Measurements from ENCODE around the gene NCOA4.
A peak's percentile ranks its signal among the peaks of the same experiment; 100 is the strongest.
"Not testable (repeated sequence)": the region's sequence is repeated elsewhere in the genome, so short reads cannot be mapped to it uniquely, and the experiment has no call there.

Gene NCOA4

DNA sequence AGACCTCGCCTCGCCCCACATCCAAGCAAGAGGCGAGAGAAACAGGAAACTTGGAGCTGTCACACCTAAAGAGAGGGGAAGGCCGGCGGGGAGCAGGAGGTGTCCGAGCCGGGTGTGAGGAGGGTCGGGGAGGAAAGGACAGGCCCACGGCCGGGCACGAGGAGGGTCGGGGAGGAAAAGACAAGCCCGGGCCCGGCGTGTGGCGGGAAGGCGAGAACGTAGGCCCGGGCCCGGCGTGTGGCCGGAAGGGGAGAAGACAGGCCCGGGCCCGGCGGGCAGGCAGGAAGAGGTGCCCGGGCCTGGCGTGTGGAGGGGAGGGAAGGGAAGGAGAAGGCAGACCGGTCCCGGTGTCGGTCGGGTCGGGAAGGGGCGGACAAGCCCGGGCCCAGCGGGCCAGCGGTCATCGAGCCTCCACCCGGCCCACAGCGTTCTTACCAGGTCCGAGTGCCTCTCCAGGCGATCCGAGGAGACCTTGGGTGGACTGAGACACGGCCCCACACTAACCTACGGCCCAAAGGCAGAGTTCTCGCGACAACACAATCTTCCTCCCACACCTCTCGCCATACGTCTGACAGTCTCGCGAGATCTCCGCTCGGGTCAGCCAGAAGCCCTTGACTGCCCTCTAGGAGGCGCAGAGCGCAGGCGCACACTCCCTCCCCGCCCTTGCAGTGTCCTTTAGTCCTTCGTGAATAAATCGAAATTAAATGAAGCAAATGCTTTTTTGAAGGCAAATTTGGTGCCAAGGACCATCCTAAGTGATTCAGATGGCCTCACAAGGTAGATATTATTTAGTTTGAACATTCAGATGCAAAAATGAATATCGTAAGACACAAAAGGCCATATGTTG lies at the start of gene NCOA4:
Gene NCOA4, minus strand, starts transcription at position 533 of the 847 bp plus-strand sequence. CDS start 13,943 bp downstream, outside the sequence.
- peak; percentile 82 for DNase-seq (ENCODE audit: low read depth)

- DNase-seq (ENCODE audit: low read depth): no peak
Observed at GRCh38 chr10:46079831-46080585, 49.6 kb upstream of the NCOA4 start.

DNA sequence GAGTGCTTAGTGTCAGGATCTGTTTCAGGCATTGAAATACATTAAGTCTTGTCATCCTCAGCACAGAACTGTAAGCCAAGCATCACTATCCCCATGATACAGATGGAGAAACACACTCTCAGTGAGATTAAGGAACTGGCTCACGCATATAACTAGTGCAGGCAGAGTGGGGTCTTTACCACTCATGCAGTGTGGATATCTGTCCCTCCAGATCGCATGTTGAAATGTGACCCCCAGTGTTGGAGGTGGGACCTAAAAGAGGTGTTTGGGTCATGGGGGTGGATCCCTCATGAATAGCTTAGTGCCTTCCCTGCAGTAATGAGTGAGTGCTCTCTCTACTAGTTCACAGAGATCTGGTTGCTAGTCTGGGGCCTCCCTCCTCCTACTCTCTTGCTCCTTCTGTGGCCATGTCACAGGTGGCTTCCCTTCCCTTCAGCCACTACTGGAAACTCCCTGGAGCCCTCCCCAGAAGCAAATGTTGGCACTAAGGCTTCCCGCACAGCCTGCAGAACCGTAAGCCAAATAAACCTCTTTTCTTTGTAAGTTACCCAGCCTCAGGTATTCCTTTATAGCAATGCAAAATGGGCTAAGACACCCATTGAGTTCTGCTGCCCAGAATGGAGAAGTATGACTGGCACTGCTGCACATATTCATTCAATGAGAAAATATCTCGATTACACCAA lies 47.4 kb upstream of the NCOA4 start:
- DNase-seq (ENCODE audit: low read depth): no peak

DNA sequence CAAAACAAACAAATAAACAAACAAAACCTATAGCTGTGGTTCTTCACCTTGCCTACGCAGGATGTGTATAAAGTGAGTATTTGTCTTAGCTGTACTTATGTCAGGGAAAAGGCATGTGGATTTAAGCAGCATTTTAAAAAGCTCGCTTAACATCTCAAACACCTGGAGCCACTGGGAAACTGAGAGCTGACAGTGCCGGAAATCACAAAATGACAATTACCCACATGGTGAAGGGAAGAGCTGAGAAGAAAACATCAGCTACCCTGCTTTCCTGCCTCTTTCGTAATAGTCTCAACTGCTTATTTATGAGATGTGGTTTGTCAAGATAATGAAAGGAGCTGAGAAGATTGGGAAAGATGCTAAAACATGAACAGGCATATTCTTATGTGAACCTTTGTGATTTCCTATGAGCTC lies 46.7 kb upstream of the NCOA4 start:
- DNase-seq (ENCODE audit: low read depth): no peak

DNA sequence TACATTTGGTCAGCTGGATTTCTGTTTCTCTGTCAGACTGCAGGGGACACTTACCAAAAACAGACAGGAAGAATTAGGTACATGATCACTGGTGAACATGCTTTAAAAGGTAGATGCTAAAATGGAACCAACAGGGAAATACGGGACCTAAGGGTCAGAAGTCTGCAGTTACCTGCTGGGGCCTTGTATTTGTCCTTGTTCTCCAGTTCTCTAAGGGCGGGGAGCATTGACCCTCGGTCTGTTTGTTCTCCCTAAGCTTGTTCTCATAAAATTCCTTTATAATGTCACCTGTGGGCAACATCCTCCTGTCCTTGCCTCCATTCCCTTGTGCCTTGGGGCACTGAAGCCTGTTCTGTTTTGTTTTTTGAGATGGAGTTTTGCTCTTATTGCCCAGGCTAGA lies 45.4 kb upstream of the NCOA4 start:
- DNase-seq (ENCODE audit: low read depth): no peak

DNA sequence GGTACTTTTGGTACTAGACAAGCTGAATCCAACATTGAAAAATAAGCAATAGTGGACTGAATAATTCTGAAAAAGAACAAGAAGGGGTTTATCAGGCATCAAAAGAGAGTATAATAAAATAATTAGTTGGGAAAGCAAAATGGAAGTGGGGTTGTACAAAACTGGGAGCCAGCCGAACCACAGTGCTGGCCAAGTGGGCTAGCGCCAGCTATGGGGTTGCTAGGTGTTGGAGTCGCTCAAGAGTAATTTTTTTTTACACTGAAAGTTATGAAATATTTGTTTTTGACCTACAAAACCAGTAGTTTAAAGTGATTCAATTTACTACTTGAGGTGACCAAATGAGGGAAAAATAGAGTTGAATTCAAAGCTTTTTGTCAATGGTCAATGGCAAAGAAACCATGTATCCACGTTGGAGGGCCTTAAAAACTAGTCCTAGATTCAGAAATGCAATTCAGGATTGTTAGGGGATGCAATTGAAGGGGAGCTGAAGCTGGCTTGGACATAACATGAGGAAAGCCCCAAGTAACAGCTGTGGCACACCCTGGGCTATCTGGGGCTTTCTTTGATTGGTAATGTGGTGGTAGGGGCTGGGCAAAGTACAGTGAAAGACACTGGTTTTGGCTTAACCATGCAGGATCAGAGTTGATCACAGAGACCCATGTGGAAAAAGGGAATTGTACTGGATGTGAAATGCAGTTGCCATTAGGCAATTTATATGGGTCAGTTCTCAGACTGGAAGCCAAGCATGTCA lies 43.9 kb upstream of the NCOA4 start:
- no peak for DNase-seq (ENCODE audit: low read depth)

DNA sequence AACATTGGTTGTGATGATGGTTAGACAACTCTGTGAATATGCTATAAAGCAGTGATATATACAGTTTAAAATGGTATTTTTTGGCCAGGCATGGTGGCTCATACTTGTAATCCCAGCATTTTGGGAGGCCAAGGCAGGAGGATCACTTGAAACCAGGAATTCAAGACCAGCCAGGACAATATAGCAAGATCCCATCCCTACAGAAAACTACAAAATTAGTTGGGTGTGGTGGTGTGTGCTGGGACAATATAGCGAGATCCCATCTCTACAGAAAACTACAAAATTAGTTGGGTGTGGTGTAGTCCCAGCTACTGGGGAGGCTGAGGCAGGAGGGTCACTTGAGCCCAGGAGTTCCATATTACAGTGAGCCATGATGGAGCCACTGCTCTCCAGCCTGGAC lies 43.1 kb upstream of the NCOA4 start:
- DNase-seq (ENCODE audit: low read depth): no peak

GRCh38 chr10:46070749-46071148 lies 40.3 kb upstream of the NCOA4 start:
- DNase-seq (ENCODE audit: low read depth): no peak

GRCh38 chr10:46069771-46070463 lies 39.5 kb upstream of the NCOA4 start:
- DNase-seq (ENCODE audit: low read depth): no peak

- DNase-seq (ENCODE audit: low read depth): no peak
Observed at GRCh38 chr10:46068905-46069304, 38.5 kb upstream of the NCOA4 start.

- DNase-seq (ENCODE audit: low read depth): no peak
Observed at GRCh38 chr10:46068117-46068516, 37.7 kb upstream of the NCOA4 start.

- no peak for DNase-seq (ENCODE audit: low read depth)
Observed at GRCh38 chr10:46064269-46064817, 33.9 kb upstream of the NCOA4 start.

DNA sequence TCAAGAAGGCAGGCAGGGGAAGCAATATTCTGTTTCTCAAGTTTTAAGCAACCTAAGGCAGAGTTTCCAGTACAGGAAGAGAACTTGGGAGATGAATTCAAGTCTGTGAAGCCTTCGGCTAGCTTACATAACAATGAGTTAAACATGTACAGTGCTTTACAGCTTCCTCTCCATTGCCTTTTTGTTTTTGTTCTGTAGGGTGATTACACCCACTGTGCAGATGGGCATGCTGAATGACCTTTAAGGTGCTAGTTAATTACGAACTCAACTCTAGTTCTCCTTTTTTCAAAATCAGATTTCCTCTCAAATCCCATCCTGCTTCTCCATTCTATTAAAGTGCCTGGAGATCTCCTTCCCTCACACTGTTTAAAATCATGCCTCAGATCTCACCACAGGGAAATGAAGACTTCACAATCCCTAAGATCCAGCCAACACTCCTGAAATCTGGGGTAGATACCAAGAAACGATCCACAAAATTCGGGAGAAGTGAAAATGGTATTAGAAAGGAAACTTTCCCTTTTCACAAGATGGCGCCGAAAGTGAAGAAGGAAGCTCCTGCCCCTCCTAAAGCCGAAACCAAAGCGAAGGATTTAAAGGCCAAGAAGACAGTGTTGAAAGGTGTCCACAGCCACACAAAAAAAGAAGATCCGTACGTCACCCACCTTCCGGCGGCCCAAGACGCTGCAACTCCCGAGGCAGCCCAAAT lies 32.5 kb upstream of the NCOA4 start:
- DNase-seq (ENCODE audit: low read depth): no peak

DNA sequence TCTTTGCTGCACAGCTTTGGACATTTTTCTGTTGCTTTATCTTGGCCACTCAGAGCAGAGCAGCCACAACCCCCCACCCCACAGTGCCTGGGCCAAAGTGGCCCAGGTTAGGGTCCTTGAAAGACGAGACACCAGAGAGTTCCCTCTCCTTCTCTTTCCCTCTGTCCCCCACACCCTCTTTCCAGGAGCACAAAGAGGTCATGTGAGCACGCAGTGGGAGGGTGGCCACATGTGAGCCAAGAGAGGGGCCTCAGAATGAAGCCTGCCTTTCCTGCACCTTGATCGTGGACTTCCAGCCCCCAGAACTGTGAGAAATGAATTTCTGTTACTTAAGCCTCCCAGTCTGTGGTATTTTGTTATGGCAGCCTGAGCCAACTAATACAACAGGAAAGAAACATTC lies 30.3 kb upstream of the NCOA4 start:
- DNase-seq (ENCODE audit: low read depth): no peak

GRCh38 chr10:46057927-46058326 lies 27.5 kb upstream of the NCOA4 start:
- DNase-seq (ENCODE audit: low read depth): not testable (repeated sequence)

DNA sequence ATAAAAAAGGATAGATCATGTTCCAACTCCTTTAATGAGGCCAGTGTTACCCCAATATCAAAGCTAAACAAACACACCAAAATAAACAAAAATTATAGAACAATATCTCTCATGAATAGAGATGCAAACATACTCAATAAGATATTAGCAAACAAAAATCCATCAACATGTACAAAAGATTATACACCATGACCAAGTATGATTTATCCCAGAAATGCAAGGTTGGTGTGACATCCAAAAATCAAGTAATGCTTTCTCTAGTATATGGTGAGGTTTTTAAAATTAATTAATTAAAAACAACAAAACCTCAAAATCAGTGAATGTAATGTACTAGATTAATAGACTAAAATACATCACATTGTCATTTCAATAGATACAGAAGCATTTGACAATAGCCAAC lies 26.6 kb upstream of the NCOA4 start:
- DNase-seq (ENCODE audit: low read depth): no peak

DNA sequence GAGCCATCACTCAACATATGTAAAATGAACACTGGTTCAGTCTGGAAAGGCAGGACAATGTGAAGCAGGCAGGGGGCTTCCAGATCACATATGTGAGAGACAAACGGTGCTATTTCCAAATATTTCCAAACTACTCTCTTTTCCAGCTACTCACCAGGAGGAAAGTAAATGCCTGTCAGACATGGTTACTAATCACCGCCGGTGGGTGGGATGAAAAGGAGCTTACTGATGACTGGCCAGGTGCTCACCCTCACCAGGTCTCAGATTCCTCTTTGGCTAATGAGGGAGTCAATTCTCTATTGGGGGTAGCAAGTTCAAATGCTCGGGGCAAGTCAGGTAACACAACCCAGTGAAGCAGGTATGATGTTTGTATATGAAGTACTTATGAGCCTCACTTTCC lies 25.3 kb upstream of the NCOA4 start:
- no peak for DNase-seq (ENCODE audit: low read depth)

DNA sequence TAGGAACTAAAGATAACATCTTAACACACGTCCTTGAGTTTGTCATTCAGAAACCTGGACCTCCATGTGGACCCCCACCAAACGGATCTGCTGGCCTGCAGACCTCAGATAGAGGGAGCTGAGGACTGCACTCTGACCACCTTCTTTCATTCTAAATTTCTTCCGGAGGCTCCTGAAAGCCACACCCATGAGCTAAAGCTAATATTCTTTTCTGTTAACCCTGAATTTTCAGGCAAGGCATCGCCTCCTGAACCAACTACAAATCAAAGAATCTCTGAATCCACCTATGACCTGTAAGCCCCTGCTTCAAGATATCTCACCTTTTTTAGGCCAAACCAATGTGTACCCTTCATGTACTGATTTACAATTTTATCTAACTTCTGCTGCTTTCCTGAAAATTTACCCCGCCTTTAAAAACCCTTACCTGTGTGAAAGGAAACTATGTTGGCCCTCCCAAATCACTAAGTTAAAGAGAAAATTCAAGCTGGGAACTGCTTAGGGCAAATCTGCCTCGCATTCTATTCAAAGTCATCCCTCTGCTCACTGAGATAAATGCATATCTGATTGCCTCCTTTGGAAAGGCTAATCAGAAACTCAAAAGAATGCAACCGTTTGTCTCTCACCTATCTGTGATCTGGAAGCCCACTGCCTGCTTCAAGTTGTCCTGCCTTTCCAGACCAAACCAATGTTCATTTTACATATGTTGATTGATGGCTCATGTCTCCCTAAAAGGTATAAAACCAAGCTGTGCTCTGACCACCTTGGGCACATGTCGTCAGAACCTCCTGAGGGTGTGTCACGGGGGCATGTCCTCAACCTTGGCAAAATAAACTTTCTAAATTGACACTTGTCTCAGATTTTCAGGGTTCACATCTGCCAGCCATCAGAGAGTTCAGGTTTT lies 23.4 kb upstream of the NCOA4 start:
- DNase-seq (ENCODE audit: low read depth): no peak

- DNase-seq (ENCODE audit: low read depth): no peak
Observed at GRCh38 chr10:46052791-46053375, 22.5 kb upstream of the NCOA4 start.

Data from HS-27A (cell line).